Mucosa of descending colon (tissue), 3 donors: Measurements from ENCODE around the gene HIVEP1. TPM values are rescaled to one million over a fixed set of nuclear protein-coding genes. Genes with fewer than 3 reads are reported as not detected.

ENCODE experiments used
- ATAC-seq: fragments of 200-7000 bp; cut with Tn5 transposase; one replicate; pipeline ENCODE4 v1.9.1; 2020; ENCODE audit warnings: mild to moderate bottlenecking, moderate library complexity
- DNase-seq, 3 donors: peaks; one replicate each; pipeline ENCODE4 v3.0.0-alpha.2; 2020
- H3K36me3 ChIP-seq: fragments of 200-600 bp; one replicate; pipeline ENCODE4 v1.8.0; 2021; ENCODE audit warnings: low read depth, mild to moderate bottlenecking
- H3K4me1 ChIP-seq: fragments of 200-600 bp; one replicate; pipeline ENCODE4 v1.8.0; 2021; ENCODE audit warnings: low read depth, mild to moderate bottlenecking
- H3K4me3 ChIP-seq: fragments of 200-600 bp; one replicate; pipeline ENCODE4 v1.8.0; 2021; ENCODE audit warnings: mild to moderate bottlenecking
- H3K9me3 ChIP-seq: fragments of 200-600 bp; one replicate; pipeline ENCODE4 v1.8.0; 2021; ENCODE audit warnings: mild to moderate bottlenecking
- intact Hi-C, 2 donors: fragments of 100-400 bp; cut with DNase I in 1 of 2; cut with micrococcal nuclease in 1 of 2; formaldehyde crosslinking; loops; one replicate each; pipeline versions ENCODE4 v1.11.0 to v1.11.1; 2022; cut with DNase I, micrococcal nuclease
- total RNA-seq, 3 donors: library from RNA; stranded (reverse); fragmentation: NEBNext Ultra II Directional in 2 of 3; extraction: Animal tissue kit (Norgen Biotek cat#: 25700) in 2 of 3; gene quantifications; one replicate each; pipeline versions ENCODE4 v1.2.1 to v1.2.4, GENCODE V29; 2021 to 2023
- TF ChIP-seq, protein P1 (sequence below): fragments of 200-600 bp; IDR thresholded peaks from one replicate; pipeline ENCODE4 v1.8.0; 2022; ENCODE audit warnings: antibody characterized with exemption, mild to moderate bottlenecking
- donor health status: DM: no; HTN: no; CAD: no; lungs with moderate emphysema.
- donor health status: DM: no; HTN: no; CAD: no.
- donor health status: DM: no; HTN: yes; CAD: no.

HIVEP1 gene
- total RNA-seq, 3 donors from 2014 or later: 27.6 to 37.3 (median 35.8) TPM

DNA sequence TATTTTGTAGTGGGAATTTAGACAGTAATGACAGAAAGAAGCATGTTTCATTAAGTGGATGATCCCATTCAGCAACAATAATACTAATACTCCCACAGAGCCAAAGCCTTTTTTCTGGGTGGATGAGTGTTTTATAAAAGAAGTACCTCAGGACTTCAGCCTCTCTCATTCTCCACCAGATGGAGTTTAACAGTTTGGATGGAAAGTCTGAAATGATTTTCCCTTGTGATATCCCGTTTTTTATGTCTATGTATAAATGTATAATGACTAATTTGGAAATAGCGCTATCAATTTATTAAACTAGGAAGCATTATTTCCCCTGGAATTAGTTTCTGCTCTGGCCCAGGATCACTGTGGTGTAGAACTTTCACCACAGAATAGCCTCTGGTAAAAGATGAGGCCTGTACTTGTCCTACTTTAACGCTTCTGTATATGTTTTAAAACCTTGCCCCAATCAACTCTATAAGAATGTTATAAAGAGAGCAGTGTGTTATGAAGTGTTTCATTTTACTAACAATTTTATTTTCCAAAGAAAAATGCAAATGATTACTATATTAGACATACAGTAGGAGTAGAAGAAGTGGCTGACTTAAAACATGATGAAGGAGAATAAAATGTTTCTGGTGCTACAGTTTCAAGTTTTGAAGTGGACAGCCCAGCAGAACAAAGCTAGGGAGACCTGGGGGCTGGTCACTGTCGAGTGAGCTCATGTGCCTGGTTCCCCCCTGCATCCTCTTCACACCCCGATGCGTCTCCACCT lies 135.6 kb downstream of the HIVEP1 start:
- TF ChIP-seq, protein P1, sequence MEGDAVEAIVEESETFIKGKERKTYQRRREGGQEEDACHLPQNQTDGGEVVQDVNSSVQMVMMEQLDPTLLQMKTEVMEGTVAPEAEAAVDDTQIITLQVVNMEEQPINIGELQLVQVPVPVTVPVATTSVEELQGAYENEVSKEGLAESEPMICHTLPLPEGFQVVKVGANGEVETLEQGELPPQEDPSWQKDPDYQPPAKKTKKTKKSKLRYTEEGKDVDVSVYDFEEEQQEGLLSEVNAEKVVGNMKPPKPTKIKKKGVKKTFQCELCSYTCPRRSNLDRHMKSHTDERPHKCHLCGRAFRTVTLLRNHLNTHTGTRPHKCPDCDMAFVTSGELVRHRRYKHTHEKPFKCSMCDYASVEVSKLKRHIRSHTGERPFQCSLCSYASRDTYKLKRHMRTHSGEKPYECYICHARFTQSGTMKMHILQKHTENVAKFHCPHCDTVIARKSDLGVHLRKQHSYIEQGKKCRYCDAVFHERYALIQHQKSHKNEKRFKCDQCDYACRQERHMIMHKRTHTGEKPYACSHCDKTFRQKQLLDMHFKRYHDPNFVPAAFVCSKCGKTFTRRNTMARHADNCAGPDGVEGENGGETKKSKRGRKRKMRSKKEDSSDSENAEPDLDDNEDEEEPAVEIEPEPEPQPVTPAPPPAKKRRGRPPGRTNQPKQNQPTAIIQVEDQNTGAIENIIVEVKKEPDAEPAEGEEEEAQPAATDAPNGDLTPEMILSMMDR: no peak
- H3K4me1 ChIP-seq: peaks cover 4% of the 10 kb centered on the region
- DNase-seq: no peak
- intact Hi-C loops: no loop called here
- H3K9me3 ChIP-seq: no peaks in the 10 kb centered on the region
- H3K4me3 ChIP-seq: no peak overlapping the region
- no peak for ATAC-seq
- H3K36me3 ChIP-seq: no peaks in the 10 kb centered on the region

DNA sequence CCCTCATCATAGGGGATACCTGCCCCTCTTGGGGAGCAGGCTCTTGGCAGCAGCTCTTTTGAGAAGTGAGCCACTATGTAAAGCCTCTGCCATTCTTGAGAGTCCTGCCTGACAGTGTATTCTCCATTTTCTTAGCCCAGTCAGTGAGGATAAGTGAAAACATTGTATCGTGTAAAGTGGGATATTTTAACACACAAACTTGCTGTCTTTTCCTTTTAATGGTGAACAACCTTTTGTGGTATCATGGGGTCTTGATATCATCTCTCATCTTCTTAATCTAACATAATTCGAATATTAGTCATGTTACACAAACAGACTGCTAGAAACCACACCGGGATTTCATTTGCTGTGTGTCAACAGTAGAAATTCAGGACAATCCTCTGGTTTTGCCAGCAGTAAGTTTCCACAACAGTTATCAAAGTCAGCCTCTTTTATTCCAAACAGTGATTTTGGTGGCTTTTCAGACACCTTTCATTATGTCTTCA lies 136.2 kb downstream of the HIVEP1 start:
- DNase-seq (no peak), ATAC-seq (no peak)
- H3K9me3 ChIP-seq: no peaks in the 10 kb centered on the region
- H3K36me3 ChIP-seq: no peaks in the 10 kb centered on the region
- H3K4me1 ChIP-seq: peaks cover 4% of the 10 kb centered on the region
- TF ChIP-seq, protein P1: no peak
- intact Hi-C loops: no loop called here
- no peak overlapping the region for H3K4me3 ChIP-seq

DNA sequence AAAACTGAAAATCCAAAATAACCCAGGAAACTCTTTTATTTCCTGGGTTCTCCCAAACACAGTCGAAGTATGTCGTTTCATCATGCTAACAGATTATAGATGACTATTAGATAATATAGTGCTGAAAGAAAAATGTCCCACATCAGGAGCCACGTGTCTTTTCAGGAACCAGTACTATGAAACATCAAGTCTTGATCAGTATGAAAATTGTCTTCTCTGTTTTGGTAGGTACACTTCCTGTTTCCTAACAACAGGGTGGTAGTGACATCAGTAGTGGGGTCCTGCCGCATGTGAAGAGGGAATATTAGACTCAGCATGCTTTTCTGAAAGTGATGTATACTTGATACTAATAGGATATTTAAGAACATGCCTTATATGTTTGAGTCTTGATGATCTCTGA lies 136.7 kb downstream of the HIVEP1 start:
- ATAC-seq: no peak
- no peak for DNase-seq
- Histone ChIP-seq H3K9me3 (no peaks in the 10 kb centered on the region), H3K36me3 (no peaks in the 10 kb centered on the region), H3K4me1 (peaks cover 4% of the 10 kb centered on the region), H3K4me3 (no peak overlapping the region)
- TF ChIP-seq, protein P1: no peak
- intact Hi-C loops: no loop called here

DNA sequence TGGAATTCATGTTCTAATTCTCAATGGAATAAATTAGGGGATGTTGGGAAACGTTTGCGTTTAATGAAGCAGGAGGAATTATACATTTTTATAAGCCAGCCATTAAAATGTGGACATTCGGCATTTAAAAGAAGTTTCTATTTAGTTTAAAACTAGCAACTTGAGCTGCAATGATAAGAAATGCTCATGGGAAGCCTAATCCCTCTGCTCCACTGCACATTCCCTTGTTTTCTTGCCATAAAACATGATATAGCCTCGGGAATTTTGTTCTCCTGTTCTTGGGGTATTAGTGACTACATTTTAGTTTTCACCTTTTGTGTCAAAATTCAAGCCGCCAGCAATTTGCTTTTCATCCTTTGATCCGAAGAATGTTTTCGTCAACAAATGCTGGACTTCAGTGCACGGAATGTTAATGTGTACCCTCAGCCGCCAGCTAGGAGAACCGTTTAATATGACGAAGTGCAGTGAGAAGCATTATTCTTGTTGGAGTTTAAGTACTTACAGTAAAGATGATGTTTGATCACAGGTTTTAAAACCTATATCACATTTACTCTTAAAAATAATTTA lies 137.9 kb downstream of the HIVEP1 start:
- no peaks in the 10 kb centered on the region for H3K9me3 ChIP-seq
- intact Hi-C loops: no loop called here
- TF ChIP-seq, protein P1: no peak
- no peaks in the 10 kb centered on the region for H3K36me3 ChIP-seq
- peaks cover 4% of the 10 kb centered on the region for H3K4me1 ChIP-seq
- no peak for ATAC-seq
- no peak for DNase-seq
- no peak overlapping the region for H3K4me3 ChIP-seq

DNA sequence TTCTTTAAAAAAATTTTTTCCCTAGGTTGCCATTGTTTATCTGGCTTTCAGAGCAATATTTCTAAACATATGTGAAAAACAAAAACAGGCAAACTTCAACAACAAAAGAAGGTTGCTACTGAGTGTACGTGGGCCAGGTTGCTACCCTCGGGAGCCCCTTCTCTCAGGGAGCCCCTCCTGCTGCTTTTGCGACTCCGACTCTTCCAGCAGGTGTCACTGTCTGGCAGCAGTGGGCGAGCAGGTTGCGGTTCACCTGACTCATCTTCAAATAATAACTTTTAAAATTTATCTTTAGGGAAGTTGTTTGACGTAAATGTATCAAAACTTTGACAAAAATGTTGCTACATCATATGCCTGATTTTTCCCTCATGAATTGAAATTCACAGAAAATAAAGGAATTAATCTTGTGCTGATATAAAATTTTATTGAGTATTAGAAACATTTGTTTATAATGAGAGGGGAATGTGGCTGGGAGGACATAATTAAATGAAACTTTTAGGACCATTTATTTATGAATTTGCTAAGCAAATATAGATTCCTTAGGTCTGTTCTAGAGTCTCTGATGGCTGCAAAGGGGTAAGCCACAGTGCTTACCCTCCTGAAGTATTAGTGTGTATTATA lies 138.8 kb downstream of the HIVEP1 start:
- H3K9me3 ChIP-seq: no peaks in the 10 kb centered on the region
- peak in 2 of 3 donors; percentile 64 for DNase-seq
- no peak overlapping the region for H3K4me3 ChIP-seq
- peaks cover 4% of the 10 kb centered on the region for H3K4me1 ChIP-seq
- no peaks in the 10 kb centered on the region for H3K36me3 ChIP-seq
- ATAC-seq: peak; percentile 62
- intact Hi-C loops: no loop called here
- TF ChIP-seq, protein P1: peak; percentile 35
